HepG2 (cell line): ENCODE results near the gene AGPAT3. TPM values are rescaled to one million over a fixed set of nuclear protein-coding genes. Genes with fewer than 3 reads are reported as not detected.
A peak's percentile ranks its signal among the peaks of the same experiment; 100 is the strongest.

ENCODE experiments used
- ARID2 ChIP-seq: sonication (generic); formaldehyde crosslinking; IDR thresholded peaks from 2 replicates; pipeline ENCODE4 v1.8.1; 2022; ENCODE audit warnings: mild to moderate bottlenecking, missing genetic modification reagents, borderline replicate concordance
- DPF2 ChIP-seq: sonication (generic); formaldehyde crosslinking; IDR thresholded peaks from 2 replicates; pipeline ENCODE4 v1.4.0; 2020; ENCODE audit warnings: mild to moderate bottlenecking, low read depth, missing genetic modification reagents, borderline replicate concordance
- MLXIP ChIP-seq: sonication (generic); formaldehyde crosslinking; IDR thresholded peaks from 2 replicates; pipeline ENCODE4 v1.9.0; 2021; ENCODE audit warnings: missing genetic modification reagents, borderline replicate concordance
- MTA3 ChIP-seq: sonication (generic); formaldehyde crosslinking; IDR thresholded peaks from 2 replicates; pipeline ENCODE4 v1.4.0; 2020; ENCODE audit warnings: missing genetic modification reagents
- MXI1 ChIP-seq: IDR thresholded peaks from 3 replicates; pipeline ENCODE4 v1.6.1; 2012; ENCODE audit warnings: low read depth, low read length, inconsistent platforms, borderline replicate concordance
- NFAT5 ChIP-seq: sonication (generic); formaldehyde crosslinking; IDR thresholded peaks from 2 replicates; pipeline ENCODE4 v1.4.0; 2020; ENCODE audit warnings: missing genetic modification reagents
- PAWR ChIP-seq: sonication (generic); formaldehyde crosslinking; IDR thresholded peaks from 2 replicates; pipeline ENCODE4 v1.4.0; 2020; ENCODE audit warnings: missing genetic modification reagents, mild to moderate bottlenecking, borderline replicate concordance
- PHF21A ChIP-seq: sonication (generic); formaldehyde crosslinking; IDR thresholded peaks from 2 replicates; pipeline ENCODE4 v1.5.0; 2020; ENCODE audit warnings: mild to moderate bottlenecking, missing genetic modification reagents
- RFXAP ChIP-seq: sonication (generic); formaldehyde crosslinking; IDR thresholded peaks from 2 replicates; pipeline ENCODE4 v1.4.0; 2020; ENCODE audit warnings: missing genetic modification reagents, borderline replicate concordance
- SATB2 ChIP-seq: sonication (generic); formaldehyde crosslinking; IDR thresholded peaks from 2 replicates; pipeline ENCODE4 v1.5.0; 2020; ENCODE audit warnings: missing genetic modification reagents
- SNAI1 ChIP-seq: sonication (generic); formaldehyde crosslinking; IDR thresholded peaks from 2 replicates; pipeline ENCODE4 v1.5.0; 2020; ENCODE audit warnings: mild to moderate bottlenecking, missing genetic modification reagents, borderline replicate concordance
- TBX3 ChIP-seq: fragments of 450-650 bp; IDR thresholded peaks from 2 replicates; pipeline ENCODE4 v1.6.1; 2017; ENCODE audit warnings: antibody characterized with exemption, mild to moderate bottlenecking, inconsistent platforms, borderline replicate concordance
- TOPORS ChIP-seq: sonication (generic); formaldehyde crosslinking; IDR thresholded peaks from 2 replicates; pipeline ENCODE4 v1.8.0; 2023; ENCODE audit warnings: mild to moderate bottlenecking, missing genetic modification reagents
- ZNF232 ChIP-seq: sonication (generic); formaldehyde crosslinking; IDR thresholded peaks from 2 replicates; pipeline ENCODE4 v1.4.0; 2020; ENCODE audit warnings: missing genetic modification reagents, borderline replicate concordance
- ZNF747 ChIP-seq: sonication (generic); formaldehyde crosslinking; IDR thresholded peaks from 2 replicates; pipeline ENCODE4 v1.8.1; 2023; ENCODE audit warnings: missing genetic modification reagents, mild to moderate bottlenecking, borderline replicate concordance
- ZSCAN9 ChIP-seq: IDR thresholded peaks from 2 replicates; pipeline ENCODE4 v1.6.1; 2016; ENCODE audit warnings: borderline replicate concordance
- polyA plus RNA-seq, 8 experiments: library from polyadenylated mRNA; depleted of rRNA in 3 of 8; stranded (reverse) in 7 of 8; unstranded in 1 of 8; fragments of >200 nt; fragmentation: Illumina TruSeq in 4 of 8; extraction: Trizol in 4 of 8; gene quantifications; 2 replicates each; pipeline versions ENCODE4 v1.2.1 to v1.2.3, GENCODE V29; 2011 to 2016; ENCODE audit warnings: low read depth in 4 of 8, missing spikeins in 1 of 8, mixed read lengths in 1 of 8; ENCODE audit not compliant: insufficient read depth in 1 of 8
- total RNA-seq, 5 experiments: library from RNA; depleted of rRNA; stranded (reverse); fragments of >200 nt; fragmentation: Illumina TruSeq; extraction: Trizol; gene quantifications; 2 replicates each; pipeline ENCODE4 v1.2.3, GENCODE V29; 2016; ENCODE audit warnings: low read depth in 1 of 5
- TF ChIP-seq, protein P1 (sequence below): IDR thresholded peaks from 2 replicates; pipeline ENCODE4 v1.6.1; 2016; ENCODE audit warnings: missing compliant biosample characterization, missing genetic modification reagents, borderline replicate concordance
- TF ChIP-seq, protein P2 (sequence below): sonication (generic); formaldehyde crosslinking; IDR thresholded peaks from 2 replicates; pipeline ENCODE4 v1.4.0; 2020; ENCODE audit warnings: mild to moderate bottlenecking, missing genetic modification reagents, borderline replicate concordance

The AGPAT3 gene
- total and polyA plus RNA-seq, 2 of the 13 experiments (the other 11 are each of a cell fraction or from before 2014, with no cell fraction given): 32.2 to 54.4 TPM

DNA sequence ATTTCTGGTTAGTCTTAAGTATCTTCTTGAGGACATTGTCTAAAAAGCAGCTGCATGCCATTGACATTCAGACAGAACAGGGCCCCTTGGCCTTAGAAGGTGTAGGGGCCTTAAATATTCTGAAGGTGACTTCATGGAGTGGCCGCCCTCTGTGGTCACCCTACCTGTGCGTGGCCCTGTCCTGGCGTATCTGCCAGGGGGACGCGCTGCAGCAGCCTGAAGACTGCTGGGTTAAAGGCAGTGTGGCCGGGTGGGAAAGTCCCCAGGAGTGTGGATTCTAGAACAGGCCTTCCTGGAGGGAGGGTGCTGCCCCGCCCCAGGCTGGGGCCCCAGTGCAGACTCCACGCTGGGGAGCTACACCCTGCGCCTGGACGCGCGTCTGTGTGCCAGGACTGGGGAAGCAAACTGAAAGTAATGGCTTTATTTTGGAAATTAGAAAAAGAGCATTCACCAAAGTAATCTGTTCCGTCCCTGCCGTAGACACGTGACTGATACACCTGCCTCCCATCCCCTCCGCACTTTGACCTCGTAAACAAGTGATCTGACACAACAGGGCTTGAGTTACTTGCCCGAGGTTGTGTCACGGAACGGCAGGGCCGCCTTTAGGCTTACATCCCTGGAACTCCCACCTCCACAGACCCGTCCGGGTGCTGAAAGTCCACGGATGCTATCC is 1.8 kb downstream of the AGPAT3 start (continued):
- TF ChIP-seq MLXIP (CRISPR knock-in tag) (no peak), ZSCAN9 (no peak; the same call in 1 of the 2 replicates), PHF21A (CRISPR knock-in tag) (peak; percentile 87), ZNF232 (peak; percentile 77; the same call in 1 of the 2 replicates), MTA3 (no peak), PAWR (CRISPR knock-in tag) (no peak), MXI1 (peak; percentile 4; the same call in 1 of the 3 replicates), SNAI1 (no peak), TBX3 (peak; percentile 57; the same call in 1 of the 2 replicates), TOPORS (0 out of 2 replicates have a peak, but pooled peaks have one; percentile 38), DPF2 (CRISPR knock-in tag) (peak; percentile 60; the same call in 1 of the 2 replicates), SATB2 (CRISPR knock-in tag) (no peak), RFXAP (no peak), ZNF747 (no peak), NFAT5 (CRISPR knock-in tag) (no peak), ARID2 (CRISPR knock-in tag) (peak; percentile 25; the same call in 1 of the 2 replicates)
- TF ChIP-seq, protein P1, sequence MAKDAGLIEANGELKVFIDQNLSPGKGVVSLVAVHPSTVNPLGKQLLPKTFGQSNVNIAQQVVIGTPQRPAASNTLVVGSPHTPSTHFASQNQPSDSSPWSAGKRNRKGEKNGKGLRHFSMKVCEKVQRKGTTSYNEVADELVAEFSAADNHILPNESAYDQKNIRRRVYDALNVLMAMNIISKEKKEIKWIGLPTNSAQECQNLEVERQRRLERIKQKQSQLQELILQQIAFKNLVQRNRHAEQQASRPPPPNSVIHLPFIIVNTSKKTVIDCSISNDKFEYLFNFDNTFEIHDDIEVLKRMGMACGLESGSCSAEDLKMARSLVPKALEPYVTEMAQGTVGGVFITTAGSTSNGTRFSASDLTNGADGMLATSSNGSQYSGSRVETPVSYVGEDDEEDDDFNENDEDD (CRISPR knock-in tag): no peak
- TF ChIP-seq, protein P2, sequence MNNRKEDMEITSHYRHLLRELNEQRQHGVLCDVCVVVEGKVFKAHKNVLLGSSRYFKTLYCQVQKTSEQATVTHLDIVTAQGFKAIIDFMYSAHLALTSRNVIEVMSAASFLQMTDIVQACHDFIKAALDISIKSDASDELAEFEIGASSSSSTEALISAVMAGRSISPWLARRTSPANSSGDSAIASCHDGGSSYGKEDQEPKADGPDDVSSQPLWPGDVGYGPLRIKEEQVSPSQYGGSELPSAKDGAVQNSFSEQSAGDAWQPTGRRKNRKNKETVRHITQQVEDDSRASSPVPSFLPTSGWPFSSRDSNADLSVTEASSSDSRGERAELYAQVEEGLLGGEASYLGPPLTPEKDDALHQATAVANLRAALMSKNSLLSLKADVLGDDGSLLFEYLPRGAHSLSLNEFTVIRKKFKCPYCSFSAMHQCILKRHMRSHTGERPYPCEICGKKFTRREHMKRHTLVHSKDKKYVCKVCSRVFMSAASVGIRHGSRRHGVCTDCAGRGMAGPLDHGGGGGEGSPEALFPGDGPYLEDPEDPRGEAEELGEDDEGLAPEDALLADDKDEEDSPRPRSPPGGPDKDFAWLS (CRISPR knock-in tag): no peak
